ENCODE measurements around the gene PKNOX2. TPM values are rescaled to one million over a fixed set of nuclear protein-coding genes. Genes with fewer than 3 reads are reported as not detected.
A peak's percentile ranks its signal among the peaks of the same experiment; 100 is the strongest.

The PKNOX2 gene
- total RNA-seq, 4 donors from 2014 or later, result 1.5 to 8.2 (median 3.6) TPM

GRCh38 chr11:125337836-125338834 is 173.6 kb downstream of the PKNOX2 start:
- H3K4me1 ChIP-seq, result peaks cover 11% of the 10 kb centered on the region
- no peak overlapping the region for H3K4me3 ChIP-seq
- peaks cover 5% of the 10 kb centered on the region for H3K27me3 ChIP-seq
- peak in 1 of 2 donors; percentile 25 for DNase-seq (ENCODE audit: low spot score in 2 of 2)
- TF ChIP-seq POLR2AphosphoS5 (IDR thresholded peaks at IDR 0.05), result no peak
- no peak for TF ChIP-seq POLR2A (IDR thresholded peaks at IDR 0.05)
- TF ChIP-seq CTCF (IDR thresholded peaks at IDR 0.05), result no peak
- TF ChIP-seq EP300 (IDR thresholded peaks at IDR 0.05), result no peak
- no peaks in the 10 kb centered on the region for H3K9me3 ChIP-seq
- no peaks in the 10 kb centered on the region for H3K36me3 ChIP-seq
- H3K27ac ChIP-seq, result peak overlapping the region; percentile 53
- WGBS, result 67% methylated on average over 11 of the region's 11 CpGs

- WGBS, result 67% methylated on average over 17 of the region's 17 CpGs
- Histone ChIP-seq H3K4me3 (no peak overlapping the region), H3K36me3 (no peaks in the 10 kb centered on the region), H3K4me1 (peaks cover 11% of the 10 kb centered on the region), H3K27ac (peak overlapping the region; percentile 53), H3K9me3 (no peaks in the 10 kb centered on the region), H3K27me3 (peaks cover 5% of the 10 kb centered on the region)
- DNase-seq (ENCODE audit: low spot score in 2 of 2), result peak in 1 of 2 donors; percentile 41
- TF ChIP-seq POLR2AphosphoS5 (IDR thresholded peaks at IDR 0.05), result no peak
- TF ChIP-seq EP300 (IDR thresholded peaks at IDR 0.05), result no peak
- TF ChIP-seq POLR2A (IDR thresholded peaks at IDR 0.05), result no peak
- TF ChIP-seq CTCF (IDR thresholded peaks at IDR 0.05), result no peak
Measured at GRCh38 chr11:125338886-125339811, 174.6 kb downstream of the PKNOX2 start.

- H3K4me1 ChIP-seq, result peaks cover 23% of the 10 kb centered on the region
- peak in 1 of 2 donors; percentile 29 for DNase-seq (ENCODE audit: low spot score in 2 of 2)
- TF ChIP-seq POLR2AphosphoS5 (IDR thresholded peaks at IDR 0.05) (no peak), POLR2A (IDR thresholded peaks at IDR 0.05) (no peak), CTCF (IDR thresholded peaks at IDR 0.05) (no peak), EP300 (IDR thresholded peaks at IDR 0.05) (no peak)
- no peak overlapping the region for H3K4me3 ChIP-seq
- H3K9me3 ChIP-seq, result no peaks in the 10 kb centered on the region
- no peak overlapping the region for H3K27ac ChIP-seq
- H3K27me3 ChIP-seq, result peaks cover 5% of the 10 kb centered on the region
- 83% methylated on average over 13 of the region's 13 CpGs for WGBS
- H3K36me3 ChIP-seq, result no peaks in the 10 kb centered on the region
Measured at GRCh38 chr11:125341676-125342075, 177.1 kb downstream of the PKNOX2 start.

- Histone ChIP-seq H3K36me3 (no peaks in the 10 kb centered on the region), H3K27ac (no peak overlapping the region), H3K4me1 (peaks cover 23% of the 10 kb centered on the region), H3K9me3 (no peaks in the 10 kb centered on the region), H3K27me3 (peaks cover 5% of the 10 kb centered on the region), H3K4me3 (no peak overlapping the region)
- DNase-seq (ENCODE audit: low spot score in 2 of 2), result peak in 1 of 2 donors; percentile 37
- WGBS, result 81% methylated on average over 14 of the region's 16 CpGs
- no peak for TF ChIP-seq EP300 (IDR thresholded peaks at IDR 0.05)
- no peak for TF ChIP-seq POLR2A (IDR thresholded peaks at IDR 0.05)
- no peak for TF ChIP-seq POLR2AphosphoS5 (IDR thresholded peaks at IDR 0.05)
- TF ChIP-seq CTCF (IDR thresholded peaks at IDR 0.05), result no peak
Measured at GRCh38 chr11:125342281-125342930, 177.9 kb downstream of the PKNOX2 start.

All from suprapubic skin (tissue), 4 donors.